Measurements from ENCODE around the gene TM4SF4.
"Not testable (repeated sequence)": the region's sequence is repeated elsewhere in the genome, so short reads cannot be mapped to it uniquely, and the experiment has no call there.

Gene TM4SF4

GRCh38 chr3:149442043-149442442, 32.5 kb upstream of the TM4SF4 start:
- no peak for DNase-seq
- no peak for TF ChIP-seq CTCF (IDR thresholded peaks at IDR 0.05; ENCODE audit: low read depth, low read length)
- no peak overlapping the region for H3K27ac ChIP-seq

GRCh38 chr3:149442851-149443544, 31.5 kb upstream of the TM4SF4 start:
- H3K27ac ChIP-seq: no peak overlapping the region; the same call in 1 of the 2 replicates
- H3K27me3 ChIP-seq (ENCODE audit: insufficient read depth, low read depth, severe bottlenecking): no peaks in the 10 kb centered on the region
- TF ChIP-seq CTCF (IDR thresholded peaks at IDR 0.05; ENCODE audit: low read depth, low read length): no peak
- no peak for DNase-seq
- no peaks in the 10 kb centered on the region for H3K36me3 ChIP-seq
- H3K4me3 ChIP-seq (ENCODE audit: low read depth, low read length): no peak overlapping the region
- no peaks in the 10 kb centered on the region for H3K9me3 ChIP-seq (ENCODE audit: severe bottlenecking)

More at GRCh38 chr3:149442043-149442442, 32.5 kb upstream of the TM4SF4 start:
- no peaks in the 10 kb centered on the region for H3K27me3 ChIP-seq (ENCODE audit: insufficient read depth, low read depth, severe bottlenecking)
- H3K4me3 ChIP-seq (ENCODE audit: low read depth, low read length): no peak overlapping the region
- H3K9me3 ChIP-seq (ENCODE audit: severe bottlenecking): no peaks in the 10 kb centered on the region
- H3K36me3 ChIP-seq: no peaks in the 10 kb centered on the region

- TF ChIP-seq CTCF (IDR thresholded peaks at IDR 0.05; ENCODE audit: low read depth, low read length): no peak
- Histone ChIP-seq H3K27ac (no peak overlapping the region), H3K4me3 (ENCODE audit: low read depth, low read length) (no peak overlapping the region), H3K27me3 (ENCODE audit: insufficient read depth, low read depth, severe bottlenecking) (no peaks in the 10 kb centered on the region), H3K9me3 (ENCODE audit: severe bottlenecking) (no peaks in the 10 kb centered on the region), H3K36me3 (no peaks in the 10 kb centered on the region)
- DNase-seq: no peak
Observed at GRCh38 chr3:149443545-149443912, 31.0 kb upstream of the TM4SF4 start.

GRCh38 chr3:149444867-149445266, 29.6 kb upstream of the TM4SF4 start:
- not testable (repeated sequence) for H3K4me3 ChIP-seq (ENCODE audit: low read depth, low read length); H3K27ac ChIP-seq; H3K36me3 ChIP-seq; H3K27me3 ChIP-seq (ENCODE audit: insufficient read depth, low read depth, severe bottlenecking); DNase-seq; H3K9me3 ChIP-seq (ENCODE audit: severe bottlenecking)

- Histone ChIP-seq H3K27ac (no peak overlapping the region), H3K4me3 (ENCODE audit: low read depth, low read length) (no peak overlapping the region), H3K27me3 (ENCODE audit: insufficient read depth, low read depth, severe bottlenecking) (no peaks in the 10 kb centered on the region), H3K36me3 (no peaks in the 10 kb centered on the region), H3K9me3 (ENCODE audit: severe bottlenecking) (peaks cover 10% of the 10 kb centered on the region)
- no peak for TF ChIP-seq CTCF (IDR thresholded peaks at IDR 0.05; ENCODE audit: low read depth, low read length)
- no peak for DNase-seq
Observed at GRCh38 chr3:149448331-149448831, 26.1 kb upstream of the TM4SF4 start.

- no peak for DNase-seq
- Histone ChIP-seq H3K36me3 (no peaks in the 10 kb centered on the region), H3K4me3 (ENCODE audit: low read depth, low read length) (no peak overlapping the region), H3K27ac (no peak overlapping the region), H3K27me3 (ENCODE audit: insufficient read depth, low read depth, severe bottlenecking) (no peaks in the 10 kb centered on the region), H3K9me3 (ENCODE audit: severe bottlenecking) (peaks cover 10% of the 10 kb centered on the region)
- no peak for TF ChIP-seq CTCF (IDR thresholded peaks at IDR 0.05; ENCODE audit: low read depth, low read length)
Observed at GRCh38 chr3:149449182-149449581, 25.3 kb upstream of the TM4SF4 start.
